ENCODE measurements around the gene SLC12A9. TPM values are rescaled to one million over a fixed set of nuclear protein-coding genes. Genes with fewer than 3 reads are reported as not detected.

SLC12A9 gene
- total and polyA plus RNA-seq, 2 of the 8 experiments (the other 6 are each of a cell fraction or from before 2014, with no cell fraction given) = 31.4 to 40.1 TPM

DNA sequence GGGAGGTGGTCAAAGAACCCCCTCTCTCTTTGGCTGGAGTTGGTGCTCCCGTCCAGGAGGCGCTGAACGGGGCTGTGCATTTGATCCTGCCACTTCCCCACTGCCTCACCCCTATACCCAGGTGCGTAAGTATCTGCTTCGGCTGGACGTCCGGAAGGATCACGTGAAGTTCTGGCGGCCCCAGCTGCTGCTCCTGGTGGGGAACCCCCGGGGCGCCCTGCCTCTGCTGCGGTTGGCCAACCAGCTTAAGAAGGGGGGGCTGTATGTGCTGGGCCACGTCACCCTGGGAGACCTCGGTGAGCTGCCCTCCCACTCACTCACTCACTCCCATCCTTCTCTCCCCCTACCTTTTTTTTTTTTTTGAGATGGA, 9.1 kb downstream of the SLC12A9 start:
- no peak for TF ChIP-seq BACH1 (IDR thresholded peaks at IDR 0.05; ENCODE audit: low read length)
- TF ChIP-seq KDM5A (IDR thresholded peaks at IDR 0.05; ENCODE audit: low read length) = no peak
- no peak for TF ChIP-seq TAF1 (IDR thresholded peaks at IDR 0.05; ENCODE audit: low read depth, low read length)
- TF ChIP-seq RAD21 (IDR thresholded peaks at IDR 0.05 in 1 of 2, conservative IDR thresholded peaks at IDR 0.05 in 1 of 2; ENCODE audit: low read depth in 2 of 2, low read length in 2 of 2) = no peak
- no peak for TF ChIP-seq SP4 (IDR thresholded peaks at IDR 0.05; ENCODE audit: low read length)
- no peak for TF ChIP-seq ASH2L (IDR thresholded peaks at IDR 0.05; ENCODE audit: low read length)
- TF ChIP-seq EGR1 (IDR thresholded peaks at IDR 0.05; ENCODE audit: borderline replicate concordance, low read depth, low read length) = no peak
- no peak for TF ChIP-seq TBP (IDR thresholded peaks at IDR 0.05; ENCODE audit: low read depth, low read length)
- TF ChIP-seq EP300 (IDR thresholded peaks at IDR 0.05; ENCODE audit: borderline replicate concordance in 1 of 2, low read depth in 2 of 2, low read length in 2 of 2) = no peak
- TF ChIP-seq MAFK (IDR thresholded peaks at IDR 0.05; ENCODE audit: low read depth, low read length) = no peak
- no peak for TF ChIP-seq KDM4A (IDR thresholded peaks at IDR 0.05; ENCODE audit: low read depth, low read length, severe bottlenecking)
- no peak overlapping the region for H2BK15ac ChIP-seq (ENCODE audit: low read length)
- 97% methylated on average over 11 of the region's 14 CpGs; no CpG with 5 or more reads in 1 of the 2 experiments for WGBS, 2 experiments (ENCODE audit: extremely low coverage in 1 of 2, insufficient coverage in 1 of 2, insufficient read length in 1 of 2, insufficient replicate concordance in 2 of 2, low coverage in 1 of 2, low lambda C conversion rate in 2 of 2, missing lambda C conversion rate in 1 of 2)

More for the DNA sequence above, 9.1 kb downstream of the SLC12A9 start:
- no peak overlapping the region for H2BK20ac ChIP-seq (ENCODE audit: low read length)
- H4K8ac ChIP-seq (ENCODE audit: extremely low read depth, insufficient read depth, low read length) = no peak overlapping the region
- FAIRE-seq = no peak
- H3K23ac ChIP-seq (ENCODE audit: insufficient read length) = no peak overlapping the region
- H3K9ac ChIP-seq (replicated peaks in 1 of 4; ENCODE audit: extremely low read depth in 1 of 4, low read depth in 3 of 4, low read length in 3 of 4) = no peak overlapping the region
- no peak overlapping the region for H4K91ac ChIP-seq (replicated peaks; ENCODE audit: insufficient read length, low read length)
- no peak overlapping the region for H3K4ac ChIP-seq (replicated peaks; ENCODE audit: insufficient read length, low read depth, low read length)
- H2AFZ ChIP-seq (ENCODE audit: low read length) = no peak overlapping the region
- H3K4me3 ChIP-seq (ENCODE audit: extremely low read depth in 1 of 4, insufficient read depth in 2 of 4, low read depth in 3 of 4, low read length in 4 of 4) = no peak overlapping the region
- DNase-seq (ENCODE audit: low read depth in 1 of 2, low spot score in 2 of 2) = no peak
- H2AK5ac ChIP-seq (ENCODE audit: low read depth, low read length) = no peak overlapping the region
- no peak overlapping the region for H4K5ac ChIP-seq (ENCODE audit: insufficient read length, low read depth, low read length)
- H2BK5ac ChIP-seq (ENCODE audit: low read depth, low read length) = no peak overlapping the region
- H3K27ac ChIP-seq (ENCODE audit: low read depth, low read length) = no peak overlapping the region
- H3K56ac ChIP-seq (replicated peaks; ENCODE audit: insufficient read length, low read depth, low read length) = no peak overlapping the region
- H2BK12ac ChIP-seq (ENCODE audit: low read depth, low read length) = no peak overlapping the region
- peaks cover 4% of the 10 kb centered on the region for H3K79me1 ChIP-seq (ENCODE audit: low read depth, low read length)
- no peaks in the 10 kb centered on the region for H3K79me2 ChIP-seq (ENCODE audit: control insufficient read depth in 1 of 2, insufficient read depth in 2 of 2, low read length in 2 of 2)
- H3K27me3 ChIP-seq (replicated peaks in 1 of 4; ENCODE audit: control insufficient read depth in 3 of 4, extremely low read depth in 1 of 4, insufficient read depth in 3 of 4, low read length in 3 of 4) = no peaks in the 10 kb centered on the region
- ChIA-PET CTCF (ENCODE audit: partially characterized antibody) (interaction anchor here (0.5 to 4.5 kb wide), 4 partner anchors 9 to 918 kb away, joined by 3 to 25 read pairs (median 4); partner anchors contain the start of gene SLC12A9), POLR2A (ENCODE audit: partially characterized antibody) (interaction anchor here (0.9 to 1.2 kb wide), 2 partner anchors 26 to 28 kb away, joined by 4 read pairs; partner anchors contain the start of gene UFSP1)
- H3K4me1 ChIP-seq (replicated peaks in 1 of 4; ENCODE audit: control insufficient read depth in 3 of 4, insufficient read depth in 4 of 4, low read length in 3 of 4) = peaks cover 0 to 3% (median 2%) of the 10 kb centered on the region in 4 experiments; a peak in 6 of 7 replicates
- no peaks in the 10 kb centered on the region for H3K9me3 ChIP-seq (ENCODE audit: insufficient read depth in 2 of 2, low read depth in 1 of 2, low read length in 1 of 2)
- H3K18ac ChIP-seq (ENCODE audit: extremely low read depth, low read length) = no peak overlapping the region
- no peak overlapping the region for H3K14ac ChIP-seq (ENCODE audit: insufficient read length)
- H2BK120ac ChIP-seq (replicated peaks; ENCODE audit: low read depth, low read length) = no peak overlapping the region
- no peak overlapping the region for H3K4me2 ChIP-seq (ENCODE audit: insufficient read depth in 1 of 2, low read depth in 2 of 2, low read length in 2 of 2)
- H3K23me2 ChIP-seq (ENCODE audit: low read depth, low read length) = no peaks in the 10 kb centered on the region
- H3K36me3 ChIP-seq (ENCODE audit: control insufficient read depth in 2 of 4, insufficient read depth in 4 of 4, low read length in 3 of 4) = peaks cover 6 to 22% (median 11%) of the 10 kb centered on the region in 4 experiments; a peak in 7 of 8 replicates
- peaks cover 0 to 6% of the 10 kb centered on the region in 2 experiments for H4K20me1 ChIP-seq (replicated peaks in 1 of 2; ENCODE audit: control insufficient read depth in 1 of 2, insufficient read depth in 2 of 2, low read length in 2 of 2)
